HEK293 (cell line): Measurements from ENCODE around the gene SEC24B.
A peak's percentile ranks its signal among the peaks of the same experiment; 100 is the strongest.
"Not testable (repeated sequence)": the region's sequence is repeated elsewhere in the genome, so short reads cannot be mapped to it uniquely, and the experiment has no call there.

Experiments used
- CTCF ChIA-PET: fragments of 350-600 bp; formaldehyde crosslinking; extraction: SDS; loops from one replicate; lab custom pipeline; 2021; ENCODE audit warnings: antibody characterized with exemption; lab: Yijun Ruan, JAX
- POLR2A ChIA-PET: fragments of 300-600 bp; formaldehyde crosslinking; extraction: SDS; loops from one replicate; lab custom pipeline; 2020; ENCODE audit warnings: antibody characterized with exemption, inconsistent platforms; lab: Yijun Ruan, JAX
- H3K27ac ChIP-seq: fragments of 200-500 bp; sonication (Bioruptor generic); 2 replicates; pipeline ENCODE4 v1.5.1; 2014; ENCODE audit warnings: low read depth, low read length, control low read depth, inconsistent platforms; ENCODE audit errors: extremely low read depth
- H3K36me3 ChIP-seq, 2 experiments: fragments of 200-500 bp in 1 of 2; sonication (Bioruptor generic) in 1 of 2; 1 replicate in 1 of 2; 2 replicates in 1 of 2; pipeline ENCODE4 v1.5.1; 2014 to 2017; ENCODE audit warnings: inconsistent platforms in 2 of 2, low read length in 2 of 2; ENCODE audit not compliant: control insufficient read depth in 2 of 2, insufficient read depth in 1 of 2
- H3K4me1 ChIP-seq: fragments of 200-500 bp; sonication (Bioruptor generic); 2 replicates; pipeline ENCODE4 v1.5.1; 2014; ENCODE audit warnings: mild to moderate bottlenecking, low read length, inconsistent platforms; ENCODE audit not compliant: control insufficient read depth, insufficient read depth
- H3K4me3 ChIP-seq: 2 replicates; pipeline ENCODE4 v1.5.1; 2011; ENCODE audit warnings: low read depth, mild to moderate bottlenecking, control low read depth, low read length, moderate library complexity
- H3K9me3 ChIP-seq: fragments of 200-500 bp; sonication (Bioruptor generic); 2 replicates; pipeline ENCODE4 v1.5.1; 2014; ENCODE audit warnings: low read depth, low read length, inconsistent platforms; ENCODE audit not compliant: control insufficient read depth, insufficient read depth
- HOXC10 ChIP-seq: sonication (generic); formaldehyde crosslinking; IDR thresholded peaks from 2 replicates; pipeline ENCODE4 v1.8.1; 2023; ENCODE audit warnings: mild to moderate bottlenecking, missing genetic modification reagents
- HOXD13 ChIP-seq: sonication (generic); formaldehyde crosslinking; IDR thresholded peaks from 2 replicates; pipeline ENCODE4 v1.8.0; 2022; ENCODE audit warnings: missing genetic modification reagents, borderline replicate concordance
- KLF10 ChIP-seq: fragments of 450-650 bp; IDR thresholded peaks from 2 replicates; pipeline ENCODE4 v1.5.1; 2018; ENCODE audit warnings: missing biosample characterization, mild to moderate bottlenecking, missing genetic modification characterization
- PRDM2 ChIP-seq: fragments of 450-650 bp; formaldehyde crosslinking; IDR thresholded peaks from 2 replicates; pipeline ENCODE4 v1.5.1; 2016; ENCODE audit warnings: missing biosample characterization, missing genetic modification characterization, borderline replicate concordance
- PRDM4 ChIP-seq: fragments of 450-650 bp; formaldehyde crosslinking; IDR thresholded peaks from 2 replicates; pipeline ENCODE4 v1.5.1; 2017; ENCODE audit warnings: missing biosample characterization, missing genetic modification characterization
- PRDM6 ChIP-seq: fragments of 450-650 bp; formaldehyde crosslinking; IDR thresholded peaks from 2 replicates; pipeline ENCODE4 v1.5.1; 2017; ENCODE audit warnings: missing biosample characterization, missing genetic modification characterization
- ZNF202 ChIP-seq: fragments of 450-650 bp; formaldehyde crosslinking; IDR thresholded peaks from 2 replicates; pipeline ENCODE4 v1.5.1; 2016; ENCODE audit warnings: missing biosample characterization, missing genetic modification characterization, borderline replicate concordance
- ZNF223 ChIP-seq: fragments of 450-650 bp; formaldehyde crosslinking; IDR thresholded peaks from 2 replicates; pipeline ENCODE4 v1.5.1; 2016; ENCODE audit warnings: missing biosample characterization, missing genetic modification characterization
- ZNF311 ChIP-seq: fragments of 450-650 bp; formaldehyde crosslinking; IDR thresholded peaks from 2 replicates; pipeline ENCODE4 v1.5.1; 2017; ENCODE audit warnings: missing biosample characterization, missing genetic modification characterization, borderline replicate concordance
- ZNF354C ChIP-seq: fragments of 450-650 bp; formaldehyde crosslinking; IDR thresholded peaks from 2 replicates; pipeline ENCODE4 v1.5.1; 2016; ENCODE audit warnings: missing biosample characterization, missing genetic modification characterization, low read depth, borderline replicate concordance
- ZNF426 ChIP-seq: fragments of 450-650 bp; formaldehyde crosslinking; IDR thresholded peaks from 2 replicates; pipeline ENCODE4 v1.5.1; 2017; ENCODE audit warnings: missing biosample characterization, missing genetic modification characterization, mild to moderate bottlenecking, inconsistent platforms, moderate library complexity
- ZNF488 ChIP-seq: fragments of 450-650 bp; formaldehyde crosslinking; IDR thresholded peaks from 2 replicates; pipeline ENCODE4 v1.5.1; 2016; ENCODE audit warnings: missing biosample characterization, missing genetic modification characterization
- ZNF596 ChIP-seq: fragments of 450-650 bp; IDR thresholded peaks from 2 replicates; pipeline ENCODE4 v1.5.0; 2018; ENCODE audit warnings: missing biosample characterization, mild to moderate bottlenecking, missing genetic modification characterization, moderate library complexity
- ZNF76 ChIP-seq: fragments of 450-650 bp; formaldehyde crosslinking; IDR thresholded peaks from 2 replicates; pipeline ENCODE4; 2016; ENCODE audit warnings: low read depth, missing biosample characterization, missing genetic modification characterization, borderline replicate concordance
- ZNF843 ChIP-seq: fragments of 450-650 bp; formaldehyde crosslinking; IDR thresholded peaks from 2 replicates; pipeline ENCODE4 v1.5.1; 2016; ENCODE audit warnings: missing biosample characterization, missing genetic modification characterization
- ZSCAN16 ChIP-seq: fragments of 450-650 bp; formaldehyde crosslinking; IDR thresholded peaks from 2 replicates; pipeline ENCODE4 v1.5.1; 2016; ENCODE audit warnings: missing biosample characterization, missing genetic modification characterization

The SEC24B gene

GRCh38 chr4:109511414-109511813 lies 77.8 kb downstream of the SEC24B start:
- H3K36me3 ChIP-seq, result peaks cover 9 to 53% of the 10 kb centered on the region in 2 experiments
- POLR2A ChIA-PET, result no interaction called here

GRCh38 chr4:109513368-109513767 lies 79.8 kb downstream of the SEC24B start:
- H3K9me3 ChIP-seq, H3K27ac ChIP-seq, H3K4me1 ChIP-seq, CTCF ChIA-PET, H3K4me3 ChIP-seq, POLR2A ChIA-PET: not testable (repeated sequence)
- peaks cover 8 to 60% of the 10 kb centered on the region in 2 experiments for H3K36me3 ChIP-seq

More at GRCh38 chr4:109511414-109511813, 77.8 kb downstream of the SEC24B start:
- no peaks in the 10 kb centered on the region for H3K9me3 ChIP-seq
- 0 out of 2 replicates have a peak, but pooled peaks have one; percentile 36 for TF ChIP-seq PRDM6
- TF ChIP-seq ZNF354C (tag by site-specific recombination), result no peak
- TF ChIP-seq, all 188 proteins: peak for 1
- Histone ChIP-seq H3K4me1 (no peaks in the 10 kb centered on the region), H3K4me3 (no peak overlapping the region), H3K27ac (no peak overlapping the region)
- CTCF ChIA-PET, result interaction anchor here (0.7 kb wide), 1 partner anchor 28 kb away, joined by 3 read pairs; no protein-coding TSS in a partner anchor

GRCh38 chr4:109532182-109532581 lies 98.6 kb downstream of the SEC24B start:
- CTCF ChIA-PET, result no interaction called here
- POLR2A ChIA-PET, result no interaction called here
- H3K4me1 ChIP-seq, result no peaks in the 10 kb centered on the region
- TF ChIP-seq ZNF488 (tag by site-specific recombination) (no peak), PRDM4 (tag by site-specific recombination) (no peak), ZNF76 (tag by site-specific recombination) (no peak), ZNF311 (tag by site-specific recombination) (no peak), HOXC10 (no peak), ZSCAN16 (no peak), KLF10 (tag by site-specific recombination) (no peak), ZNF202 (tag by site-specific recombination) (no peak), ZNF596 (tag by site-specific recombination) (no peak)
- peaks cover 35 to 78% of the 10 kb centered on the region in 2 experiments for H3K36me3 ChIP-seq
- H3K4me3 ChIP-seq, result no peak overlapping the region
- no peaks in the 10 kb centered on the region for H3K9me3 ChIP-seq
- H3K27ac ChIP-seq, result no peak overlapping the region

GRCh38 chr4:109545401-109545800 lies 111.8 kb downstream of the SEC24B start:
- Histone ChIP-seq H3K4me1 (no peaks in the 10 kb centered on the region), H3K27ac (no peak overlapping the region), H3K36me3 (peaks cover 7 to 30% of the 10 kb centered on the region in 2 experiments; a peak in 2 of 3 replicates), H3K9me3 (no peaks in the 10 kb centered on the region), H3K4me3 (no peak overlapping the region)
- TF ChIP-seq ZNF223 (no peak), HOXD13 (no peak), ZNF426 (tag by site-specific recombination) (no peak), ZNF76 (tag by site-specific recombination) (no peak), PRDM2 (tag by site-specific recombination) (no peak), ZNF843 (tag by site-specific recombination) (no peak)
- ChIA-PET POLR2A (no interaction called here), CTCF (interaction anchor here (0.6 kb wide), 1 partner anchor 10 kb away, joined by 3 read pairs; no protein-coding TSS in a partner anchor)
